A673 (cell line): Measurements from ENCODE around the gene KAT5. TPM values are rescaled to one million over a fixed set of nuclear protein-coding genes. Genes with fewer than 3 reads are reported as not detected.
"Not testable (repeated sequence)": the region's sequence is repeated elsewhere in the genome, so short reads cannot be mapped to it uniquely, and the experiment has no call there.

Experiments
- BruUV-seq: library from RNA; stranded (reverse); fragments of 400-500 nt; replicated peaks from 2 replicates; lab custom pipeline; 2021; lab: Mats Ljungman, UMichigan
- CTCF ChIA-PET: fragments of 300-600 bp; sonication (Branson Sonifier 250); formaldehyde crosslinking; loops from one replicate; lab custom pipeline; 2022; ENCODE audit warnings: antibody characterized with exemption; lab: Charles Lee
- POLR2A ChIA-PET: fragments of 300-600 bp; sonication (Branson Sonifier 250); formaldehyde crosslinking; loops from one replicate; lab custom pipeline; 2022; ENCODE audit warnings: antibody characterized with exemption; ENCODE audit not compliant: low non-redundant PET; lab: Charles Lee
- DNase-seq: peaks from one replicate; pipeline ENCODE4 v3.0.0-alpha.2; 2015; ENCODE audit warnings: low spot score
- H3K27ac ChIP-seq: fragments of 200-600 bp; sonication (generic); 2 replicates; pipeline ENCODE4 v1.5.1; 2016; ENCODE audit warnings: mixed run types, low read depth, mild to moderate bottlenecking, mixed read lengths, antibody characterized with exemption, low read length; ENCODE audit not compliant: poor library complexity, severe bottlenecking
- H3K27me3 ChIP-seq: fragments of 200-600 bp; sonication (generic); replicated peaks from 2 replicates; pipeline ENCODE4 v1.6.1; 2017; ENCODE audit warnings: mixed run types, low read depth, mild to moderate bottlenecking, mixed read lengths, antibody characterized with exemption, low read length; ENCODE audit not compliant: insufficient read depth, poor library complexity
- H3K36me3 ChIP-seq: fragments of 200-600 bp; sonication (generic); 2 replicates; pipeline ENCODE4 v1.6.1; 2016; ENCODE audit warnings: mixed run types, mild to moderate bottlenecking, mixed read lengths, antibody characterized with exemption, low read length; ENCODE audit not compliant: insufficient read depth, poor library complexity, severe bottlenecking
- H3K4me1 ChIP-seq: fragments of 200-600 bp; sonication (generic); 2 replicates; pipeline ENCODE4 v1.6.1; 2017; ENCODE audit warnings: mixed run types, mild to moderate bottlenecking, mixed read lengths, antibody characterized with exemption, low read length; ENCODE audit not compliant: insufficient read depth, poor library complexity, severe bottlenecking
- H3K4me3 ChIP-seq: fragments of 200-600 bp; sonication (generic); 2 replicates; pipeline ENCODE4 v1.5.1; 2016; ENCODE audit warnings: low read depth, mixed run types, mild to moderate bottlenecking, mixed read lengths, low read length; ENCODE audit not compliant: poor library complexity, severe bottlenecking
- H3K9me3 ChIP-seq: fragments of 200-600 bp; sonication (generic); 2 replicates; pipeline ENCODE4 v1.6.1; 2016; ENCODE audit warnings: mixed run types, low read depth, mild to moderate bottlenecking, mixed read lengths, antibody characterized with exemption, low read length; ENCODE audit not compliant: poor library complexity, severe bottlenecking
- CTCF ChIP-seq: fragments of 300-800, 200-600 bp; sonication (generic); conservative IDR thresholded peaks from 2 replicates; pipeline ENCODE4 v1.5.1; 2017; ENCODE audit warnings: low read depth, mild to moderate bottlenecking, antibody characterized with exemption, low read length, moderate library complexity, mixed read lengths
- EZH2 ChIP-seq: fragments of 200-600 bp; sonication (generic); IDR thresholded peaks from 2 replicates; pipeline ENCODE4 v1.6.1; 2017; ENCODE audit warnings: borderline replicate concordance, low read depth, mild to moderate bottlenecking, mixed read lengths, antibody characterized with exemption, low read length; ENCODE audit not compliant: poor library complexity, severe bottlenecking
- intact Hi-C: fragments of 100-400 bp; cut with micrococcal nuclease; formaldehyde crosslinking; loops from one replicate; pipeline ENCODE4 v1.10.0; 2022; ENCODE audit not compliant: unreplicated experiment
- total RNA-seq: library from RNA; stranded (reverse); gene quantifications from 2 replicates; pipeline ENCODE4 v1.2.3, GENCODE V29; 2021

Gene KAT5
- total RNA-seq, 1 experiment from 2014 or later = 71.3 TPM

DNA sequence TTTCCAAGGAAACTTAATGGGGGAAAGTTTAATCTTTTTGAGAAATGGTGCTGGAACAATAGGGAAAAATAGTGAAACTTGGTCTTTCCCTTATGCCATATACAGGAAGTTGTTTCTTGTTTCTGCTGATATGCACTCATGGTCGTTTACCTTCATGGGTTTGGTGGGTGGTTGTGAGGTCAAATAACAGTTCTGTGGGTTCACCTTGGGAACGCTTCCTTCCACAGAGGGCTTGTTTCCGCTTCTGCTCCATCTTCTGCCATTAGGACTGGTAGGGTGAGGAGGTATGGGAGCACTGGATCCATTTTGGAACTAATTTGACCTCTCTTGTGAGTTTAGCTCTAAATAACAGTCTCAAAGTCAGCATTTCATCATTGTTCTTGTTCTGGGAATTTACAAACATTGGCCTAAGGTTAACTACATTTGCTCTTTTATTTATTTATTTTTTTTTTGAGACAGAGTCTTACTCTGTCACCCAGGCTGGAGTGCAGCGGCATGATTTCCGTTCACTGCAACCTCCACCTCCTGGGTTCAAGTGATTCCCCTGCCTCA, 31.8 kb upstream of the KAT5 start:
- POLR2A ChIA-PET = interaction anchor here (0.6 kb wide), 1 partner anchor 96 kb away, joined by 3 read pairs; no protein-coding TSS in a partner anchor
- intact Hi-C loops = no loop called here
- CTCF ChIA-PET = no interaction called here
- no peaks in the 10 kb centered on the region for H3K36me3 ChIP-seq
- no peaks in the 10 kb centered on the region for H3K9me3 ChIP-seq
- no TSS peak for BruUV-seq
- no peak for DNase-seq
- H3K4me3 ChIP-seq = no peak overlapping the region
- H3K27me3 ChIP-seq = peaks cover 8% of the 10 kb centered on the region
- TF ChIP-seq CTCF (no peak), EZH2 (no peak)
- H3K4me1 ChIP-seq = no peaks in the 10 kb centered on the region
- H3K27ac ChIP-seq = no peak overlapping the region

- H3K27me3 ChIP-seq, H3K27ac ChIP-seq, intact Hi-C loops, H3K4me1 ChIP-seq, BruUV-seq, CTCF ChIA-PET, H3K4me3 ChIP-seq, H3K9me3 ChIP-seq, H3K36me3 ChIP-seq, POLR2A ChIA-PET, DNase-seq: not testable (repeated sequence)
These were observed 28.6 kb upstream of the KAT5 start for GRCh38 chr11:65683480-65683879.

GRCh38 chr11:65685981-65686380, 26.1 kb upstream of the KAT5 start:
- Histone ChIP-seq H3K27ac (no peak overlapping the region), H3K4me1 (no peaks in the 10 kb centered on the region), H3K36me3 (no peaks in the 10 kb centered on the region), H3K4me3 (no peak overlapping the region), H3K27me3 (peaks cover 8% of the 10 kb centered on the region), H3K9me3 (no peaks in the 10 kb centered on the region)
- ChIA-PET POLR2A (no interaction called here), CTCF (no interaction called here)
- TF ChIP-seq EZH2 = no peak
- no peak for TF ChIP-seq CTCF
- intact Hi-C loops = no loop called here
- no TSS peak for BruUV-seq
- no peak for DNase-seq

- H3K9me3 ChIP-seq, BruUV-seq, H3K27ac ChIP-seq, H3K27me3 ChIP-seq, H3K4me3 ChIP-seq, DNase-seq, intact Hi-C loops, H3K36me3 ChIP-seq, H3K4me1 ChIP-seq: not testable (repeated sequence)
- CTCF ChIA-PET = interaction anchor here (0.7 kb wide), 1 partner anchor 33 kb away, joined by 3 read pairs; no protein-coding TSS in a partner anchor
- POLR2A ChIA-PET = interaction anchor here (0.7 kb wide), 1 partner anchor 9 kb away, joined by 7 read pairs; no protein-coding TSS in a partner anchor
These were observed 20.2 kb upstream of the KAT5 start for GRCh38 chr11:65691847-65692246.
